Measurements from ENCODE around the gene MSRB3.

The MSRB3 gene

GRCh38 chr12:65339161-65339560 is 60.7 kb downstream of the MSRB3 start:
- TF ChIP-seq SIN3A (IDR thresholded peaks at IDR 0.05; ENCODE audit: borderline replicate concordance, insufficient read depth, low read length) (no peak), REST (IDR thresholded peaks at IDR 0.05; ENCODE audit: insufficient read depth in 1 of 2, low read depth in 2 of 2, low read length in 2 of 2) (no peak), TAF1 (IDR thresholded peaks at IDR 0.05; ENCODE audit: borderline replicate concordance, insufficient read depth, low read length) (no peak), FOXP2 (optimal IDR thresholded peaks at IDR 0.05; ENCODE audit: borderline replicate concordance, extremely low read depth, extremely low read length, insufficient read depth) (no peak), POLR2AphosphoS5 (IDR thresholded peaks at IDR 0.05; ENCODE audit: low read depth, low read length) (no peak)

GRCh38 chr12:65343230-65343629 is 64.7 kb downstream of the MSRB3 start:
- TF ChIP-seq REST (IDR thresholded peaks at IDR 0.05; ENCODE audit: insufficient read depth in 1 of 2, low read depth in 2 of 2, low read length in 2 of 2), result no peak
- no peak for TF ChIP-seq SIN3A (IDR thresholded peaks at IDR 0.05; ENCODE audit: borderline replicate concordance, insufficient read depth, low read length)
- TF ChIP-seq FOXP2 (optimal IDR thresholded peaks at IDR 0.05; ENCODE audit: borderline replicate concordance, extremely low read depth, extremely low read length, insufficient read depth), result no peak
- no peak for TF ChIP-seq TAF1 (IDR thresholded peaks at IDR 0.05; ENCODE audit: borderline replicate concordance, insufficient read depth, low read length)
- TF ChIP-seq POLR2AphosphoS5 (IDR thresholded peaks at IDR 0.05; ENCODE audit: low read depth, low read length), result no peak

GRCh38 chr12:65343801-65344200 is 65.3 kb downstream of the MSRB3 start:
- TF ChIP-seq FOXP2 (optimal IDR thresholded peaks at IDR 0.05; ENCODE audit: borderline replicate concordance, extremely low read depth, extremely low read length, insufficient read depth) (no peak), REST (IDR thresholded peaks at IDR 0.05; ENCODE audit: insufficient read depth in 1 of 2, low read depth in 2 of 2, low read length in 2 of 2) (no peak), POLR2AphosphoS5 (IDR thresholded peaks at IDR 0.05; ENCODE audit: low read depth, low read length) (no peak), SIN3A (IDR thresholded peaks at IDR 0.05; ENCODE audit: borderline replicate concordance, insufficient read depth, low read length) (no peak)

GRCh38 chr12:65355461-65355860 is 77.0 kb downstream of the MSRB3 start:
- TF ChIP-seq SIN3A (IDR thresholded peaks at IDR 0.05; ENCODE audit: borderline replicate concordance, insufficient read depth, low read length) (no peak), FOXP2 (optimal IDR thresholded peaks at IDR 0.05; ENCODE audit: borderline replicate concordance, extremely low read depth, extremely low read length, insufficient read depth) (no peak), POLR2AphosphoS5 (IDR thresholded peaks at IDR 0.05; ENCODE audit: low read depth, low read length) (no peak), REST (IDR thresholded peaks at IDR 0.05; ENCODE audit: insufficient read depth in 1 of 2, low read depth in 2 of 2, low read length in 2 of 2) (no peak), TAF1 (IDR thresholded peaks at IDR 0.05; ENCODE audit: borderline replicate concordance, insufficient read depth, low read length) (no peak)
